Activated CD8-positive, alpha-beta memory T cell treated with anti-CD3 and anti-CD28 coated beads for 36 hours (primary cell): ENCODE measurements around the gene THSD7B. TPM values are rescaled to one million over a fixed set of nuclear protein-coding genes. Genes with fewer than 3 reads are reported as not detected.
"Not testable (repeated sequence)": the region's sequence is repeated elsewhere in the genome, so short reads cannot be mapped to it uniquely, and the experiment has no call there.

ENCODE experiments used
- CTCF ChIA-PET: fragments of 350-600 bp; sonication (Branson Sonifier 250); formaldehyde crosslinking; loops from one replicate; lab custom pipeline; 2021; ENCODE audit warnings: antibody characterized with exemption; lab: Charles Lee
- POLR2A ChIA-PET: fragments of 350-600 bp; sonication (Branson Sonifier 250); formaldehyde crosslinking; loops from one replicate; lab custom pipeline; 2021; ENCODE audit warnings: antibody characterized with exemption; lab: Charles Lee
- total RNA-seq, 2 experiments: library from RNA; stranded (reverse); gene quantifications; one replicate each; pipeline ENCODE4 v1.2.3, GENCODE V29; 2021

Gene THSD7B
- not detected for total RNA-seq

DNA sequence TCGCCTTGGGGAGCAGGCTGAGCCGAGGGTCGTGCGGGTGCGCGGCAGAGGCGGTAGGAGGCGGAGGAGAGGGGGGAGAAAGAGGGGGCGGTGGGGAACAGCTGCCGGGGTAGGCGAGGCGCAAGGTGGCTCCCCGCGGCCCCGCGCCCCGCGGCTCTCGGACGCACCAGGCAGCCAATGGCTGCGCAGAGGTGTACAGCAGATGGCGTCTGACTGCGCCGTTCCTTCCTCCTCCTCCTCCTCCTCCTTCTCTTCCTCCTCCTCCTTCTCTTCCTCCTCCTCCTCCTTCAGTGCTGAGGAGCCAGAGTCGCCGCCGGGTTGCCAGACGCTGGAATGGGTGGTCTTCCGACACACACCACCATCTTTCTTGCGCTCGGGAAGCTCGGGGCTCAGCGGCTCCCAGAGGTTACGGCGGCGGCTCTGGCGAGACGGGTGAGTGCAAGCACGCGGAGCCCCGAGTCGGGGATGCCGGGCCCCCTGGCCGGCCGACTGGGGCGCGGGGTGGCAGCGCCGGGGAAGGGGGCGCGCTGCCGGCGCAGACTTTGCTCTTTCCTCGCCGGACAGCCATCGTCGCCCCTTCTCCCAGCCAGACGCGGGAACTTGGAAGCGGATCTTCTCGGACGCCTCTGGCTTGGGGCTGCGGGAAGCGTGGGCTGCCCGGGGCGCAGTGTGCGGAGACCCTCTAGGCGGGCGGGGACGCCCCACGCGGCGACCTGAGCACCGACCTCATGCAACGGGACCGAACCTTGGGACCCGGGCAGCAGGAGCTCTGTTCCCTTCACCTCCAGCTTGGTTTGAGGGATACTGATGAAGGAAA is at the start of gene THSD7B:
Gene THSD7B (plus strand): TSS at position 290 of the 817 bp plus-strand sequence. CDS start 116,634 bp downstream, outside the sequence.
- CTCF ChIA-PET = no interaction called here
- POLR2A ChIA-PET = no interaction called here

DNA sequence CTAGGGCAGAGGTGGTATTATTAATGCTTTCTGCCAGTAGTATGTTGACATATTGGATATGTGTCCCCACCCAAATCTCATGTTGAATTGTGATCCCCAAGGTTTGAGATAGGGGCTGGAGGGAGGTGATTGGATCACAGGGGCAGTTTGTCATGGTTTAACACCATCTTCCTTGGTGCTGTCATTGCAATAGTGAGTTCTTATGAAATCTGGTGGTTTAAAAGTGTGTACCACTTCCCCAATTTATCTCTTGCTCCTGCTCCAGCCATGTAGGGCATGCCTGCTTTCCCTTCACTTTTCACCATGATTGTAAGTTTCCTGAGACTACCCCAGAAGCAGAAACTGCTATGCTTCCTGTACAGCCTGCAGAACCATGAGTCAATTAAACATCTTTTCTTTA is 47.1 kb upstream of the THSD7B start:
- ChIA-PET CTCF (no interaction called here), POLR2A (no interaction called here)

DNA sequence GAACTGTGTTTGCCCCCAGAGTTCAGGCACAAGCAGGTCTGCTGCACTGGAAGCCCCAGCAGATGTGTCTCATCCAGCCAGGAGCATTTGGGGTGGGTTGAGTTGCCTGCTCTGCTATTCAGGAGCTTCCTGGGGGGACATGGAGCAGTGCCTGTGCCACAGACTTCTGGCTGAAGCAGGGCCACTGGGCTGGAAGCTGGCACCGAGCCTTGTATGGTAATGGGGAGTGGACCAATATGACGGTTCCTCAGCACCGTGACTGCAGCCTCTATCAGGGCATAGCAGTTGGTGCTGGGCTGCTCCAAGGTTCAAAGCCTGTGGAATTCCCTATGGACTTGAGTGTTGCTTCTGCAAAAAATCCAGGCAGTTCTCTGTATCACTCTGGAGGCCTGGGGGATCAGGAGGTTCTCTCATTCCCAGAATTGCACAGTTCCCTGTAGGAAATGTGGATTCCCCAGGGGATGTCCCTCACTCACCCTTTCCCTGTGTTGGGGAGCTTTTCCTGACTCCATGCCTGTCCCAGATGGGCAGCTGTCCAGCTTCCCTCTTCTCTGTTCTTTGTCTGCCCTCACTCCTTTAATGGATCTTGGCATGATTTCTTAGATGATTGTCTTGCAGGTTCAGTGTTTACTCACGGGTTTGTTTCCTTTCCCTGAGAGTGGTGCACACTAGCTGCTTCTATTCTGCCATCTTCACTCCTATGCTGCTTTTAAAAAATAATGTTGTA is 37.2 kb upstream of the THSD7B start:
- ChIA-PET POLR2A (no interaction called here), CTCF (no interaction called here)

DNA sequence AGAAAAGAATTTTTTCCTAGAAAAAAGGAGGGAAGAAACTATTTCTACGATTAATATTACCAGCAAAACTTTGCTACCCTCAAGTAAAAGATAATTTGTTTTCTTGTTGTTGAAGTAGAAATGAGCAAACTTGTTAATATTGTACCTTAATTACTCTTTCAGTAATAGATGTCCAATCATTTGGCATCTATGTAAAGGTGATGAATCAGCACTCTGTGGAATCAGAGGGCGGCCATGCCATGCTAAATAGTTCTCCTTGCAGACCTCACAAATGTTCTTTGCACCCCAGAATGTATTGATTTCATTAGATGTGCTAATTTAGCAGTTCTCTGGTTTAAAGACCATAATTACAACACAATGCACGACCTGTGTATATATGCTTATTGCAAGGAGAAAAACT is 29.1 kb upstream of the THSD7B start:
- ChIA-PET CTCF (no interaction called here), POLR2A (no interaction called here)

- ChIA-PET CTCF (interaction anchor here (1.1 kb wide), 1 partner anchor 12 kb away, joined by 3 read pairs; no protein-coding TSS in a partner anchor), POLR2A (no interaction called here)
Measured at GRCh38 chr2:136738044-136738443, 27.3 kb upstream of the THSD7B start.

DNA sequence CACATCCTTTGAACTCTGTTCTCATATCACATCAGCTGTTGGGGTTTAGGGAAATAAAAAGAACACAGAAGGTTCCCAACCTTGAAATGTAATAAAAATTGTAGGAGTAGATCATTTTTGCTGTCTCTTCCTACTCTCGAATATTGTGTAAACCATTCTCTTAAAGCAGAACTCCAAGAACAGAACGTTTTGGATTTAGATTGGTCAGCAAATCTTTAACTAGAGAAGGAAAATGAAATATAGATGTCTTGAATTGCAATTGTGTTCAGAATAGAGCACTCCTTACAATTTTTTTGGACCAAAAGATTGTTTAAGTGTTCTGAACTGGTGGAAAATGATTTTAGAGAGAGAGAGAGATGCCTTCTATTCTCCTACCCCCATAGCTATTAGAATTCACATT is 23.9 kb upstream of the THSD7B start:
- POLR2A ChIA-PET = no interaction called here
- CTCF ChIA-PET = no interaction called here

- POLR2A ChIA-PET = no interaction called here
- CTCF ChIA-PET = interaction anchor here (0.9 kb wide), 1 partner anchor 13 kb away, joined by 3 read pairs; no protein-coding TSS in a partner anchor
Measured at GRCh38 chr2:136750065-136750464, 15.3 kb upstream of the THSD7B start.

- CTCF ChIA-PET = no interaction called here
- POLR2A ChIA-PET = no interaction called here
Measured at GRCh38 chr2:136751406-136751805, 13.9 kb upstream of the THSD7B start.

- POLR2A ChIA-PET, CTCF ChIA-PET: not testable (repeated sequence)
Measured at GRCh38 chr2:136758504-136758903, 6.8 kb upstream of the THSD7B start.

GRCh38 chr2:136764452-136765255 is 691 bp upstream of the THSD7B start:
- ChIA-PET CTCF (no interaction called here), POLR2A (interaction anchor here (0.5 to 0.6 kb wide), 2 partner anchors 260 to 604 kb away, joined by 3 read pairs; no protein-coding TSS in a partner anchor)

DNA sequence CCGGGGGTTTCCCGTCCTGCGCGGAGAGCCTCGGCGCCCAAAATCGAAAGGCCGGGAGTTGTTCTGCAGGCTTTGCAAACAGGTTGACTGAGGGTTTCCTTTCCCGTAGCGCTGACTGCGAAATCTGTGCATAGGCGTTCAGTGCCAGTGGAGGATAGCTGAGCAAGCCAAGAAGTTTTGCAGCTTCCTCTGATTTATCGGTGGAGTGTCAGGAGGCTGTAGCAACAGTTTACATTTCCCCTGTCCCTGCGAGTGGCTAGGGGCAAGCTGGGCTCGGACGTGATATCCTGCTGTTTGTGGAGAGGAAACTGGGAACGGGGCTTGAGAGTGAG is 694 bp downstream of the THSD7B start:
- CTCF ChIA-PET = no interaction called here

DNA sequence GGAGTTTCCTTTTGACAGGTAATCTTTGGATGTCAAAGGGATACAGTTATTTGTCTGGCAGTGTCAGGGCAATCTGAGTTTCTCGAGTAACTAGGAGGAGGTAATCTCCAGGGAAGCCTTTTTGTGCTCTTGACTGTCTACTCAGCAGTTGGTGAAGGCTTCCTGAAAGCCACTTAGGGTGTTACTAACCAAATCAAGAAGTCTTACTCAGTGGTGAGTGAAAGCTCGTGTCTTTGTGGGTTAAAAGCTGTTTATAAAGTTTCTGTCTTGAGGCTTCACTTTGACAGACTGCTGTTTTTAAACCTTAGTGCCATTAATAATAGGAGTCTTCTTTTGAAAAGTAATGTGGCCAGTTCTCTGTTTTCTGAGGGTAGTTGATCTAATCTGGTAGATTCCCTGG is 1.7 kb downstream of the THSD7B start:
- POLR2A ChIA-PET = no interaction called here

More for the DNA sequence above, 694 bp downstream of the THSD7B start:
- POLR2A ChIA-PET = no interaction called here

DNA sequence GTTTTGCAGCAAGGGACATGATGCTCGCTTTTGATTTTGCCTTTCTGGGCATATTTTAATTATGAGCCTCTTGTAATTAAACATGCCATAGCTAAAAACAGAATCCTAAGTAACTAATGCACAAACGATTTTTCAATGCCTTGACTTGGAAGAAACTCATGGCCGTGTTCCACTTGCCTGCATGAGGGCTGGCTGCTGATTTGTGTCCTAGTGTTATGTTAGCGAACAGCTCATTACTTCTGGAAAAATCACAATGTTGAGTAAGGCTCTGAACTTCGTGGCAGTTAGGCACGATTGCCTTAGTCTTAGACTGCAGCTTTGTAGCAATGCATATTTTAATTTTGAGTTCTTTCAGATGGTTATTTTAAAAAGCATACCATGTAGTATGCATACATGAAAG is 4.5 kb downstream of the THSD7B start:
- CTCF ChIA-PET = no interaction called here
- POLR2A ChIA-PET = no interaction called here

More for the DNA sequence above, 1.7 kb downstream of the THSD7B start:
- CTCF ChIA-PET = no interaction called here

DNA sequence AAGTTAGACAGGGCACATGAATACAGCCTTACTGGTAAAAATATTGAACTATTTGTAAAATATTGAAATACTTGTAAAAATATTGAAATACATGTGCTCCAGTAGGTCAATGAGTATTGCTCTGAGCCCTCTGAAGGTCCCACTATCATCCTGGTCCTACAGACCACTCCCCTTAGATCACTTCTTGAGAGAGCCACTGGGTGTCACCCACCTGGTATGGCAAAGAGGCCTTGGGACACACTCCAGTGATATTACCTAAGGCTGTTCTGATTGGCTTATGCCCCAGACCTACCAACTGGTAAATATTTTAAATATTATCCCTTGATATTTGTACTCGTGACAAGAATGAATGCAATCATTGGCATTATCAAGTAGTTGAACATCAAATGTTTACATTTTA is 5.0 kb downstream of the THSD7B start:
- ChIA-PET CTCF (no interaction called here), POLR2A (no interaction called here)

- CTCF ChIA-PET = no interaction called here
- POLR2A ChIA-PET = no interaction called here
Measured at GRCh38 chr2:136777391-136777790, 12.0 kb downstream of the THSD7B start.

GRCh38 chr2:136783856-136784255 is 18.5 kb downstream of the THSD7B start:
- CTCF ChIA-PET = no interaction called here
- POLR2A ChIA-PET = no interaction called here

GRCh38 chr2:136785215-136785614 is 19.9 kb downstream of the THSD7B start:
- ChIA-PET POLR2A (no interaction called here), CTCF (no interaction called here)

- ChIA-PET POLR2A (no interaction called here), CTCF (no interaction called here)
Measured at GRCh38 chr2:136787970-136788369, 22.6 kb downstream of the THSD7B start.

- POLR2A ChIA-PET = no interaction called here
- CTCF ChIA-PET = no interaction called here
Measured at GRCh38 chr2:136796339-136796738, 31.0 kb downstream of the THSD7B start.

GRCh38 chr2:136798766-136799165 is 33.4 kb downstream of the THSD7B start:
- ChIA-PET CTCF (no interaction called here), POLR2A (no interaction called here)
